Hepatocyte (in vitro differentiated cells): ENCODE measurements around the gene STK26.

Source experiments
- EZH2 ChIP-seq: fragments of 200-600 bp; sonication (generic); IDR thresholded peaks from 2 replicates; pipeline ENCODE4 v1.6.1; 2016; ENCODE audit warnings: antibody characterized with exemption, mild to moderate bottlenecking, borderline replicate concordance
- EZH2phosphoT487 ChIP-seq: fragments of 200-600 bp; sonication (generic); IDR thresholded peaks from one replicate; pipeline ENCODE4 v1.6.1; 2018; ENCODE audit warnings: antibody characterized with exemption, mild to moderate bottlenecking, low read depth, moderate library complexity; ENCODE audit not compliant: unreplicated experiment, severe bottlenecking
- TF ChIP-seq, protein P1 (sequence below): fragments of 200-600 bp; sonication (generic); IDR thresholded peaks from 2 replicates; pipeline ENCODE4 v1.5.1; 2016; ENCODE audit warnings: antibody characterized with exemption, mild to moderate bottlenecking; ENCODE audit not compliant: poor library complexity

DNA sequence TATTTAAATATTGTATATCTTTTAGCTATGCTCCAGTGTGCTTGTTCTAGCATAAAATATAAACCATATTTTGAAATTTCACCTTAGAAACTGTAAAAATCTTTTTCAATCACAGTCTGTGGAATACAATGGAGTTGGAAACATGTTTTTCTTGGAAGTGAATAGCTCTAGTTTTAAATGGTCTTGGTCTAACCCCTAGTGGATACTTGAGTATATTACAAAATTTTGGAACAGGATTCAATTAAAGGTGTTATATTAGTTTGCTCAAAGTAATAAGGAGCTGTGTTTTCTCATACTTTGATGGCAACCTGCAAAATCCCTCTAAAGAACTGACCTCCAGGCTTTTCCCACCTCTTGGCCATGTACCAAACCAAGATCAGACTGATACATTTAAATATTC is 48.2 kb downstream of the STK26 start:
- TF ChIP-seq, protein P1, sequence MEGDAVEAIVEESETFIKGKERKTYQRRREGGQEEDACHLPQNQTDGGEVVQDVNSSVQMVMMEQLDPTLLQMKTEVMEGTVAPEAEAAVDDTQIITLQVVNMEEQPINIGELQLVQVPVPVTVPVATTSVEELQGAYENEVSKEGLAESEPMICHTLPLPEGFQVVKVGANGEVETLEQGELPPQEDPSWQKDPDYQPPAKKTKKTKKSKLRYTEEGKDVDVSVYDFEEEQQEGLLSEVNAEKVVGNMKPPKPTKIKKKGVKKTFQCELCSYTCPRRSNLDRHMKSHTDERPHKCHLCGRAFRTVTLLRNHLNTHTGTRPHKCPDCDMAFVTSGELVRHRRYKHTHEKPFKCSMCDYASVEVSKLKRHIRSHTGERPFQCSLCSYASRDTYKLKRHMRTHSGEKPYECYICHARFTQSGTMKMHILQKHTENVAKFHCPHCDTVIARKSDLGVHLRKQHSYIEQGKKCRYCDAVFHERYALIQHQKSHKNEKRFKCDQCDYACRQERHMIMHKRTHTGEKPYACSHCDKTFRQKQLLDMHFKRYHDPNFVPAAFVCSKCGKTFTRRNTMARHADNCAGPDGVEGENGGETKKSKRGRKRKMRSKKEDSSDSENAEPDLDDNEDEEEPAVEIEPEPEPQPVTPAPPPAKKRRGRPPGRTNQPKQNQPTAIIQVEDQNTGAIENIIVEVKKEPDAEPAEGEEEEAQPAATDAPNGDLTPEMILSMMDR, result peak; percentile 30
- TF ChIP-seq EZH2, result no peak
- TF ChIP-seq EZH2phosphoT487, result no peak
